Adrenal gland (tissue), 12 donors: ENCODE measurements around the gene SIX5. TPM values are rescaled to one million over a fixed set of nuclear protein-coding genes. Genes with fewer than 3 reads are reported as not detected.

Experiments used
- DNase-seq, 7 donors: peaks; one replicate each; pipeline ENCODE4 v3.0.0-alpha.2; 2019 to 2020
- H3K27ac ChIP-seq, 5 donors: fragments of 200-600 bp; sonication (generic) in 4 of 5; 1 replicate in 3 of 5; 2 replicates in 2 of 5; pipeline versions ENCODE4 v1.5.1 to v1.8.0; 2016 to 2020; ENCODE audit warnings: mild to moderate bottlenecking in 1 of 5
- H3K27me3 ChIP-seq: fragments of 200-600 bp; 2 replicates; pipeline ENCODE4 v1.8.0; 2021
- H3K36me3 ChIP-seq, 2 donors: fragments of 200-600 bp; replicated peaks in 1 of 2; 1 replicate in 1 of 2; 2 replicates in 1 of 2; pipeline versions ENCODE4 v1.5.1 to v1.8.0; 2018 to 2022
- H3K4me1 ChIP-seq, 2 donors: fragments of 200-600 bp; replicated peaks in 1 of 2; 1 replicate in 1 of 2; 2 replicates in 1 of 2; pipeline versions ENCODE4 v1.5.1 to v1.8.0; 2018 to 2021
- H3K4me3 ChIP-seq, 4 donors: fragments of 200-600 bp; sonication (generic) in 3 of 4; one replicate each; pipeline ENCODE4 v1.5.1; 2016 to 2018
- H3K9me3 ChIP-seq, 3 donors: fragments of 200-600 bp; sonication (generic) in 1 of 3; replicated peaks in 1 of 3; 1 replicate in 2 of 3; 2 replicates in 1 of 3; pipeline versions ENCODE4 v1.5.1 to v1.8.0; 2016 to 2021
- POLR2A ChIP-seq, 2 donors: fragments of 450-650 bp; IDR thresholded peaks; one replicate each; pipeline ENCODE4 v1.6.1; 2017; ENCODE audit warnings: antibody characterized with exemption in 2 of 2, mild to moderate bottlenecking in 2 of 2, moderate library complexity in 1 of 2
- WGBS, 4 donors: extraction: QIAGEN DNeasy Blood & Tissue Kit in 2 of 4; methylation state at CpG; one replicate each; pipeline versions ENCODE4 v1.1.5 to v1.1.7; 2013 to 2017; 5-methylcytosine and 5-hydroxymethylcytosine counted together
- intact Hi-C, 2 donors: fragments of 100-400 bp; cut with DNase I; formaldehyde crosslinking; loops; one replicate each; pipeline versions ENCODE4 v1.14.1 to v1.15.0; 2022 to 2023
- polyA plus RNA-seq, 3 donors: library from polyadenylated mRNA; stranded (reverse); fragments of 200-250 nt in 2 of 3; fragments of 350-450 nt in 1 of 3; fragmentation: Illumina TruSeq in 1 of 3; extraction: RNeasy Lipid Tissue Mini Kit (QIAGEN cat#74804) in 1 of 3; gene quantifications; one replicate each; pipeline ENCODE4 v1.2.3, GENCODE V29; 2013 to 2014
- total RNA-seq, 9 donors: library from RNA; depleted of rRNA in 4 of 9; stranded (reverse); fragments of >200 nt in 4 of 9; fragments of 120-200 nt in 1 of 9; fragmentation: NEBNext Ultra II Directional in 1 of 9; extraction: Animal tissue kit (Norgen Biotek cat#: 25700) in 1 of 9; gene quantifications; one replicate each; pipeline versions ENCODE4 v1.1.0 to v1.2.4, GENCODE V29; 2013 to 2023
- TF ChIP-seq, protein P1 (sequence below), 6 experiments: fragments of 450-650 bp in 4 of 6; fragments of 200-600 bp in 2 of 6; sonication (generic) in 1 of 6; IDR thresholded peaks; 1 replicate in 5 of 6; 2 replicates in 1 of 6; pipeline versions ENCODE4 v1.5.1 to v1.8.0; 2016 to 2021; ENCODE audit warnings: antibody characterized with exemption in 6 of 6, mild to moderate bottlenecking in 2 of 6, moderate library complexity in 1 of 6
- donor health status: healthy with polysubstance abuse.
- donor health status: Bipolar disorder and iron deficiency.
- donor health status: DM: yes; HTN: yes; CAD: no.
- donor health status: DM: no; HTN: no; CAD: no.
- donor health status: DM: no; HTN: no; CAD: no.
- donor health status: DM: yes; HTN: yes; CAD: no.

SIX5 gene
- total and polyA plus RNA-seq, 12 donors: 6.2 to 69.1 (median 27.1) TPM

DNA sequence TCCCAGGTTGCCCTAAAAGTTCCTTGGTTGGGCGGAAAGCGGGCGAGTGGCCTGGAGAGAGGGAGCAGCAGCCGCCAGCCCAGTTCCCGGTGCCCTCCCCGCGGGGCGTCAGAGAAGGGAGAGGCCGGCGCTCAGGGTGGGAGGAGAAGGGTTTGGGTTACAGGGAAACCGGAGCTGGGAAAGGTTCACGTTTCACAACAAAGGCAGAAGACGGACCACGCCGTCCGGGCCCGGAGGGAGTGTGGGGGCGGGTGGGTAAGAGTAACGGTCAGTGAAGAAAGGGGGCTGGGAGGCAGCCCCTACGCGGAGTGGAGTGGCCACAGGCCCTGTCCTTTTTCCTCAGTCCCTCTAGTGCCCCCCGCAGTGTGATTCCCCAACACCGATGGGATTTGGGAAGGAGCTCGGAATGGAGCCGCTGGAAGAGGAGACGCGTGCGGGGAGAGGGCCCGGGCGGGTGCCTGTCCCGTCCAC, 1.6 kb downstream of the SIX5 start:
- H3K27me3 ChIP-seq: no peaks in the 10 kb centered on the region
- intact Hi-C loops: loop anchor here in 1 of 2 donors (5.0 kb wide), 1 partner anchor 55 kb away; no protein-coding TSS in a partner anchor
- peak overlapping the region in 3 of 4 donors; percentile 28 to 86 (median 76) for H3K4me3 ChIP-seq
- TF ChIP-seq, protein P1, sequence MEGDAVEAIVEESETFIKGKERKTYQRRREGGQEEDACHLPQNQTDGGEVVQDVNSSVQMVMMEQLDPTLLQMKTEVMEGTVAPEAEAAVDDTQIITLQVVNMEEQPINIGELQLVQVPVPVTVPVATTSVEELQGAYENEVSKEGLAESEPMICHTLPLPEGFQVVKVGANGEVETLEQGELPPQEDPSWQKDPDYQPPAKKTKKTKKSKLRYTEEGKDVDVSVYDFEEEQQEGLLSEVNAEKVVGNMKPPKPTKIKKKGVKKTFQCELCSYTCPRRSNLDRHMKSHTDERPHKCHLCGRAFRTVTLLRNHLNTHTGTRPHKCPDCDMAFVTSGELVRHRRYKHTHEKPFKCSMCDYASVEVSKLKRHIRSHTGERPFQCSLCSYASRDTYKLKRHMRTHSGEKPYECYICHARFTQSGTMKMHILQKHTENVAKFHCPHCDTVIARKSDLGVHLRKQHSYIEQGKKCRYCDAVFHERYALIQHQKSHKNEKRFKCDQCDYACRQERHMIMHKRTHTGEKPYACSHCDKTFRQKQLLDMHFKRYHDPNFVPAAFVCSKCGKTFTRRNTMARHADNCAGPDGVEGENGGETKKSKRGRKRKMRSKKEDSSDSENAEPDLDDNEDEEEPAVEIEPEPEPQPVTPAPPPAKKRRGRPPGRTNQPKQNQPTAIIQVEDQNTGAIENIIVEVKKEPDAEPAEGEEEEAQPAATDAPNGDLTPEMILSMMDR (IDR thresholded peaks at IDR 0.05): no peak
- peak; percentile 20 to 85 for TF ChIP-seq POLR2A (IDR thresholded peaks at IDR 0.05)
- peak overlapping the region; percentile 92 to 98 (median 94) for H3K27ac ChIP-seq
- peak; percentile 82 to 91 (median 89) for DNase-seq
- no peaks in the 10 kb centered on the region for H3K9me3 ChIP-seq
- H3K4me1 ChIP-seq: peaks cover 7 to 24% of the 10 kb centered on the region in 2 donors
- H3K36me3 ChIP-seq: peaks cover 0 to 8% of the 10 kb centered on the region in 2 donors
- 13 to 27% (median 15%) methylated on average over 13 to 31 of the region's 31 CpGs for WGBS, 4 donors

DNA sequence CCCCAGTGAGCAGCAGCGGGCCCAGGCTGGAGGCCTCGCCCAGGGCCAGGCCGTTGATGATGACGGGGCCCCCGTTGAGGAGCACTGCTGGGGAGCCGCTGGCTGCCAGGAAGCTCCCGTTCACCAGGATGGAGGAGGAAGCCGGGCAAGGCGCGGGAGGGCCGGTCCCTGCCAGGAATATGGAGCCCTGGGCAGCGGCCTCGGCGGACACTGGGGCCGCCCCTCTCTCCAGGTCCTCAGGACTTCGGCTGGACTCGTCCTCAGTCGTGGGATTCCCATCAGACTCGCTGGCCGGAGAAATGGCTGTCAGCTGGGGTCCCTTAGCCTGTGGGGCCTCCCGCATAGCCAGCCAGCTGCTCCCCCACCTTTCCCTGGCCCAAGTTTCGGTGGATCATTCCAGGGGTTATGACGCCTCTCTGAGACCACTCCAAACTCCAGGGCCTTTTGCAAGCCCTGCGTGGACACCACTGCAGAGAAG, 2.1 kb downstream of the SIX5 start:
- Histone ChIP-seq H3K9me3 (no peaks in the 10 kb centered on the region), H3K27me3 (no peaks in the 10 kb centered on the region), H3K4me1 (peaks cover 7 to 24% of the 10 kb centered on the region in 2 donors), H3K36me3 (peaks cover 0 to 8% of the 10 kb centered on the region in 2 donors), H3K27ac (peak overlapping the region; percentile 92 to 98 (median 94)), H3K4me3 (peak overlapping the region in 2 of 4 donors; percentile 76 to 86)
- intact Hi-C loops: loop anchor here in 1 of 2 donors (5.0 kb wide), 1 partner anchor 55 kb away; no protein-coding TSS in a partner anchor
- WGBS, 4 donors: 4 to 62% (median 20%) methylated on average over 4 to 24 of the region's 24 CpGs
- no peak for TF ChIP-seq POLR2A (IDR thresholded peaks at IDR 0.05)
- TF ChIP-seq, protein P1 (IDR thresholded peaks at IDR 0.05): no peak
- DNase-seq: peak in 6 of 7 donors; percentile 52 to 74 (median 58)

DNA sequence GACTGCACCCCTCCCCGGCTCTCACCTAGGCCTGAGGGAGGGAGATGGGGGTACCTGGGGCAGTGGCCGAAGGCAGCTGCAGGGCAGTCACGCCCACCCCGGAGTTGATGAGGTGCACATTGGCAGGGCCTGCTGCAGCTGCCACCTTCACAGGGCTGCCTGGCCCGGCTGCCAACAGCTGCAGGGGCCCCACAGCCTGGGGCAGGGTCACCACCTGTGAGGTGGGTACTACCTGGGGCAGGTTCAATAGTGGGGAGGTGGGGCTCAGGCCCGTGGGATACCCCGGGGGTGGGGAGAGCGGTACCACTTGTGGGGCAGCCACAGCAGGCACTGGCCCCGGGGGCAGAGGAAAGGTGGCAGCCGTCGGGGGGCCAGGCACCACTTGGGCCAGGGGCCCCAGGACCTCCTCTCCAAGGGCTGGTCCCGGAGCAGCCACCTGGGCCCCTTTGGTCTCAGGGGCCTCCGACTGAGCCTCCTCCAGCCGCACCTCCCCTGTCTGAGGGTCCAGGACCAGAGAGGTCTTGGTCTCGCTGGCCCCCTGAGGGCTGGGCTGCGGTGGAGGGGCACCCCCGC, 2.7 kb downstream of the SIX5 start:
- intact Hi-C loops: loop anchor here in 1 of 2 donors (5.0 kb wide), 1 partner anchor 54 kb away; no protein-coding TSS in a partner anchor
- Histone ChIP-seq H3K4me1 (peaks cover 7 to 24% of the 10 kb centered on the region in 2 donors), H3K9me3 (no peaks in the 10 kb centered on the region), H3K27me3 (no peaks in the 10 kb centered on the region), H3K4me3 (peak overlapping the region in 2 of 4 donors; percentile 76 to 86), H3K27ac (peak overlapping the region; percentile 92 to 98 (median 94)), H3K36me3 (peaks cover 0 to 6% of the 10 kb centered on the region in 2 donors)
- TF ChIP-seq, protein P1 (IDR thresholded peaks at IDR 0.05): no peak
- TF ChIP-seq POLR2A (IDR thresholded peaks at IDR 0.05): peak in 1 of 2 donors; percentile 8
- WGBS, 4 donors: 62 to 80% (median 68%) methylated on average over 1 to 17 of the region's 17 CpGs
- DNase-seq: peak in 1 of 7 donors; percentile 46

DNA sequence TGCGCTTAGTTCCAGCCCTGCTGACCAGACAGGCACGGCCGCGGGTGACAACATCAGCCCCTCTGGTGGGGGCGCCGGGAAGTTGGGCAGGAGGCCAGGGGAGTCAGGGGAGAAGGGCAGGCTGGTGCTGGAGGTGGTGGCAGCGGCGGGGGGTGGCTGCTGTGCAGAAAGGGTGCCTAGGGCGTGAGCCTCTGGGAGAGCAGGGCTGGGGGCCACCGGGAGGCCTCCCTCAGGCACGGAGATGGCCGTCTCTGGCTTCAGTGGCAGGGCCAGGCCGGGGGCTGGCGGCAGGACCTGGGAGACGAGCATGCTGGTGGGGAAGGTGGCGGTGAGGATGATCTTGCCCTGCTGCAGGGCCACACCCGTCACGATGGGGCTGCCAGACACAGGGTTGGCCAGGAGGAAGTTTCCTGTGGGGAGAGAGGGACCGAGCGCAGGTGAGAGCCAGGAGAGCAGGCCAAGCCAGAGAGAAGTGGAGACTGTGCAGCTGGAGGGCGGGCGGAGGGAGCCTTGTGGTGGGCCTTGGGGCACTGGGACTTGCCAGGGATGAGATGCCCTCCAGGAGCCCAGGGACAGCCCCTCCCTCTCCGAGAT, 3.3 kb downstream of the SIX5 start:
- peak in 5 of 7 donors; percentile 41 to 57 (median 56) for DNase-seq

More for the DNA sequence above, 3.3 kb downstream of the SIX5 start:
- no peak overlapping the region for H3K4me3 ChIP-seq
- no peaks in the 10 kb centered on the region for H3K9me3 ChIP-seq
- TF ChIP-seq, protein P1 (IDR thresholded peaks at IDR 0.05): no peak
- no peak for TF ChIP-seq POLR2A (IDR thresholded peaks at IDR 0.05)
- no peaks in the 10 kb centered on the region for H3K27me3 ChIP-seq
- H3K27ac ChIP-seq: peak overlapping the region in 2 of 5 donors; percentile 92 to 94
- intact Hi-C loops: loop anchor here in 1 of 2 donors (5.0 kb wide), 1 partner anchor 53 kb away; no protein-coding TSS in a partner anchor
- 71 to 83% (median 76%) methylated on average over 17 to 23 of the region's 23 CpGs for WGBS, 4 donors
- no peaks in the 10 kb centered on the region for H3K36me3 ChIP-seq
- peaks cover 7 to 20% of the 10 kb centered on the region in 2 donors for H3K4me1 ChIP-seq
